ENCODE data around the gene NCK2.

The NCK2 gene

DNA sequence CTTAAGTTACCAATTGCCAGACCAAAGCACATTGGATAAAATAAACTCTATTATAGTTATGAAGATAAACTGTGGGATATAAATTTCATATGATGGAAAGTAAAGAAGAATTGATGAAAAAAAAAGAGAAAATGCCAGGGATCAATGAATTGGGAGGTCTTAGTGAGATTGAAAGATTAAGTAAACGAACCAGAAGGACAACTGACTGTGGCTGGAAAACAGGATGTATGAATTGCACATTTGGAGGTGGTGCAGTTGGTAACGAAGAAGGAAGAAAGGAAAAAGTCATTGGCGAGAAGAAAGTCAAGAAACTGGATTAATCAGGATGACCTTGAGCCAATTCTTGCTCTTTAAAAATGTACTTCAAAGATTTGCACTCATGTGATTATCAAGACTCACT lies 166.7 kb downstream of the NCK2 start:
- no peak overlapping the region for H3K4me3 ChIP-seq (ENCODE audit: low read length)
- no peaks in the 10 kb centered on the region for H3K27me3 ChIP-seq (ENCODE audit: insufficient read depth, low read length)
- no peaks in the 10 kb centered on the region for H3K4me1 ChIP-seq (ENCODE audit: insufficient read depth, low read length)
- peaks cover 8% of the 10 kb centered on the region for H3K9me3 ChIP-seq (ENCODE audit: low read length)
- H2AFZ ChIP-seq (ENCODE audit: low read depth, low read length), result no peak overlapping the region
- H3K36me3 ChIP-seq (ENCODE audit: insufficient read depth, low read length), result no peaks in the 10 kb centered on the region

DNA sequence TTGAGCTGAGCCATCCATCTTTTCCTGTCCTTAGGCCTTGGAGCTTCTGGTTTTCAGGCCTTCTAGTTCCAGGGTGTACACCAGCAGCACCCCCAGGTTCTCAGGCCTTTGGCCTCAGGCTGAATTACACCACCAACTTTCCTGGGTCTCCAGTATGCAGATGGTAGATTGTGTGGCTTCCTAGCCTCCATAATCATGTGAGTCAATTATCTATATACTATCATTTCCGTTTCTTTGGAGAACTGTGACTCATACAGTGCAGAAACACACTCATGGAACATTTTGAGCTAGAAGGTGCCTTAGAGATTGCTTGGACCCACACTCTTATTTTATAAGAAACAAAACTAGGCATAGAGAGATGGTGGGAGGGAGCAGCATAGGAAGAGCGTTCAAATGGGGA lies 167.4 kb downstream of the NCK2 start:
- Histone ChIP-seq H3K4me3 (ENCODE audit: low read length) (no peak overlapping the region), H2AFZ (ENCODE audit: low read depth, low read length) (no peak overlapping the region), H3K27me3 (ENCODE audit: insufficient read depth, low read length) (peaks cover under 1% of the 10 kb centered on the region), H3K4me1 (ENCODE audit: insufficient read depth, low read length) (no peaks in the 10 kb centered on the region), H3K9me3 (ENCODE audit: low read length) (peaks cover 8% of the 10 kb centered on the region), H3K36me3 (ENCODE audit: insufficient read depth, low read length) (no peaks in the 10 kb centered on the region)

DNA sequence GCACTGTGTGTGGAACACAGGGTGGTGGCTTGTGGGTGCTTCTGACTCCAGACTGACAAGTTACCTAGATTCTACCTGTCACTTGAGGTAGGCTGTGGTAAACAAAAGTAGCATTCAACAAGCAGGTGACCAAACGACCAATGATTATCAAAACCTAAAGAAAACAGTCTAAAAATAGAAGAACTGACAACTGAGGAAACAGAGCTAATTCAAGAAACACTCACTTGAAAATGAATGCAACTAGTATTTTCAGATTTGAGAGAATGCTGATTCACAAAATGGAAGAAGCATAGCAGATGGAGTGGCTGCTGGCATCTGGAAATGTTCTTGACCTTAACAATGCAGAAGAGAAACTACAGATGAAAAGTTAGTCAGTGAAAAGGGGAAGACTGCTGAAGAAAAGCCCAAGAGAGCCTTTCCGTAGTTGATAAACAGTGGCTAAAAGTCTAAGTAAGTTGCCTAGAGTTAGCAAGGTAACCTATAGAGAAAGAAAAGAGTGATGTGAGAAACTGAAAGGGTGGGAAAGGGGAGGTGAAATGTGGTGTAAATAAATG lies 170.4 kb downstream of the NCK2 start:
- Histone ChIP-seq H3K27me3 (ENCODE audit: insufficient read depth, low read length) (peaks cover 5% of the 10 kb centered on the region), H3K4me3 (ENCODE audit: low read length) (no peak overlapping the region), H2AFZ (ENCODE audit: low read depth, low read length) (no peak overlapping the region), H3K9me3 (ENCODE audit: low read length) (peaks cover 10% of the 10 kb centered on the region), H3K36me3 (ENCODE audit: insufficient read depth, low read length) (no peaks in the 10 kb centered on the region), H3K4me1 (ENCODE audit: insufficient read depth, low read length) (peaks cover 3% of the 10 kb centered on the region)

DNA sequence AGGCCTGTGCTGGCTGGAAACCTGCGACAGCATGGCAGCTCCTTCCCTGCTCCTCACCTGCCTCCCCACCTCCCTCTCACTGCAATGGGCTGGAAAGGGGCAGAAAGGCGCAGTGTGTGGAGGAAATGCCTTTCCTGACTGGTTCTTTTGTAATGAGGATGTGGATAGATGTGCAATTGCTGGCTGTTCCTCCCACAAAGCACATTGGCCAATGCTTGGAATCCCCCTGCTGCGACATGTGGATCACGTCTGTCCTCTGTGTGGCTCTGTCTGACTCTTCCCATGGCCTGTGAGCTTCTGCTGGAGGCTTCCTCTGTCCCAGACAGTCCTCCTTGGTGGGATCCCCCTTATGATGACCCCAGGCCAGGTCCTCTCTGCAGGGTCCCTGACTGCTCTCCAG lies 172.5 kb downstream of the NCK2 start:
- H3K36me3 ChIP-seq (ENCODE audit: insufficient read depth, low read length), result no peaks in the 10 kb centered on the region
- H2AFZ ChIP-seq (ENCODE audit: low read depth, low read length), result no peak overlapping the region
- no peak overlapping the region for H3K4me3 ChIP-seq (ENCODE audit: low read length)
- peaks cover 5% of the 10 kb centered on the region for H3K27me3 ChIP-seq (ENCODE audit: insufficient read depth, low read length)
- peaks cover 3% of the 10 kb centered on the region for H3K4me1 ChIP-seq (ENCODE audit: insufficient read depth, low read length)
- peaks cover 10% of the 10 kb centered on the region for H3K9me3 ChIP-seq (ENCODE audit: low read length)

DNA sequence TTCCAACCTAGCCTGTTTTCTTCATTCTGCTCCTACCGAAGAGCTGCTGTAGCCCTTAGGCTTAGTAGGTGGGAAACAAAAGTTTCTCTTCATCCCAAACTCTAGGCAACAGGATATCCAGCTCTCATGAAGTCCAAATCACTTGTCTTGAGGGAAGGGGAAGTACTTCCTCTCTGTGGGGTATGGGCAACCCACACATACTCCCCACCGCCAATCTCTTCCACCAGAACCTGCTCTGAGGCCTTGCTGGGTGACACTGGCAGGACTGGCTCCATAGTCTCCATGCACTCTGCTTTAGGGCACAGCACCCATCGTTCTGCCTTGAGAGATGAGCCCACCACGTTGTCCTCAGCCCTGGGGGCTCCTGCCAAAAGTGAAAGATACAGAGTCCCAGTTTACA lies 173.0 kb downstream of the NCK2 start:
- Histone ChIP-seq H3K4me3 (ENCODE audit: low read length) (no peak overlapping the region), H3K9me3 (ENCODE audit: low read length) (peaks cover 8% of the 10 kb centered on the region), H3K4me1 (ENCODE audit: insufficient read depth, low read length) (peaks cover 3% of the 10 kb centered on the region), H2AFZ (ENCODE audit: low read depth, low read length) (no peak overlapping the region), H3K36me3 (ENCODE audit: insufficient read depth, low read length) (no peaks in the 10 kb centered on the region), H3K27me3 (ENCODE audit: insufficient read depth, low read length) (peaks cover 5% of the 10 kb centered on the region)

DNA sequence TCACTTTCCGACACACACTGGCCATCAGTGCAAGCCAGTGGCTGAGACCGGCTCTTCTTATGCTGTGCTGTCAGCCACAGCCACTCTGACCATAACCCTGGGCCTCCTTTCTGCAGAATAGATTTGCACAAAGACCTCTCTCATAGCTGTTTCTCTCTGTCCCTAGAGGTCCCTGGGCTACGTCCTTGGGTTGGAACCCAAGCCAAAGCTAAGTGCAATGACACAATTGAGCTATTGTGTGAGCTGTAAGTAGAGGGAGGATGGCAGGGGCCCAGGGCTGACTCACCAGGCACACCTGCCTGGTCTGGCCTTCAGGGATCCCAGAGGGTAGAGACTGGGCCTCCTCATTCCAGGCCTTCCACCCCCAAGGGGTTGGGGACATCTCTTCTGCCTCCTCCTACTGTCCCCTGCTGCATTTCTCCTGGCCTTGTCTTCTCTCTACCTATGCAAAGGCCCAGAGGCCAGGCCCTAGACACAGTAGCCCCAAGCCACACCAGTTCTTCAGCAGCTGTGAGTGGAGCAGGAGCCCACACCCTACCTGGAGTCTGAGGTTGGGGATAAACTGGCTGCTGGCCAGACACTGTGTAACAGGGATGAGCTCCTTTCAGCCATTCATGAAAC lies 174.6 kb downstream of the NCK2 start:
- peaks cover 5% of the 10 kb centered on the region for H3K27me3 ChIP-seq (ENCODE audit: insufficient read depth, low read length)
- no peak overlapping the region for H2AFZ ChIP-seq (ENCODE audit: low read depth, low read length)

DNA sequence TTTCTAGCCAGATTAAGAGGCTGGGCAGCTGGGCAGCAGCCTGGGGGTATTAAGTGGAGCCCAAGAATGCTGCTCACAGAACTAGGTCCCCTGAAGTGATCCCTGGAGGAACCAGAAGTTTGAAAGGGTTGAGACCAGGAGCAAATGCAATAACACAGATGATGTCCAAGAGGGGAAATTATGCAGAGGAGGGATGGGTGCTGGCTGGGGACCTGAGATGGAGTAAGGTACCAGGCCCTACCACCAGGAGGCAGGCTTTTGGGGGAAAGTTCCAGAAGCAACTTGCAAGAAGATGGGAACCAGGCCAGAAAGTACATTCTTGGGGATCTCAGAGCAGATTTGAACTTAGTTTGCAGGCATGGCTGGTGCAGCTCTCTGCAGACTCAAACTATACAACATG lies 175.1 kb downstream of the NCK2 start:
- no peak overlapping the region for H2AFZ ChIP-seq (ENCODE audit: low read depth, low read length)
- no peak overlapping the region for H3K4me3 ChIP-seq (ENCODE audit: low read length)
- H3K27me3 ChIP-seq (ENCODE audit: insufficient read depth, low read length), result peaks cover 5% of the 10 kb centered on the region
- no peaks in the 10 kb centered on the region for H3K36me3 ChIP-seq (ENCODE audit: insufficient read depth, low read length)
- peaks cover 6% of the 10 kb centered on the region for H3K9me3 ChIP-seq (ENCODE audit: low read length)
- peaks cover 8% of the 10 kb centered on the region for H3K4me1 ChIP-seq (ENCODE audit: insufficient read depth, low read length)

More for the DNA sequence above, 174.6 kb downstream of the NCK2 start:
- Histone ChIP-seq H3K4me1 (ENCODE audit: insufficient read depth, low read length) (peaks cover 4% of the 10 kb centered on the region), H3K36me3 (ENCODE audit: insufficient read depth, low read length) (no peaks in the 10 kb centered on the region), H3K9me3 (ENCODE audit: low read length) (peaks cover 7% of the 10 kb centered on the region), H3K4me3 (ENCODE audit: low read length) (no peak overlapping the region)

DNA sequence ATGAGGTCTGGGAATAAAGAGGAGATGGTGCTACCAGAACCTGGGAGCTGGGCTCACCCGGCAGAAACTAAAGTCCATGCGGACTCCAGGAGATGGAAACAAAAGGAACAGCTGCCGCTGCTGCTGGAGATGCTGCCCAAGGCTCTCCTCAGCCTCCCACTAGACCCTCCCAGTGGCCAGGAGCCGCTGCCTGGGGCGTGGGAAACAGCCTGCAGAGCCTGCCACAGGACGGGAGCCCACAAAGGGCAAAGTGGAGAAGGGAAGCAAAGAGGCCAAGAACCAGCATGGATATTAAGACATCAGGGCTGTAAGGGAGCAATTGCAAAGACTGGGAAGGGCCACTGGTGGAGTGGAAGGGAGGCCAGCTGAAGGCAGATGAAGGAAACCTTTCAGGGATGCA lies 179.6 kb downstream of the NCK2 start:
- Histone ChIP-seq H3K4me1 (ENCODE audit: insufficient read depth, low read length) (peaks cover 5% of the 10 kb centered on the region), H2AFZ (ENCODE audit: low read depth, low read length) (no peak overlapping the region), H3K36me3 (ENCODE audit: insufficient read depth, low read length) (no peaks in the 10 kb centered on the region), H3K9me3 (ENCODE audit: low read length) (no peaks in the 10 kb centered on the region), H3K27me3 (ENCODE audit: insufficient read depth, low read length) (no peaks in the 10 kb centered on the region), H3K4me3 (ENCODE audit: low read length) (no peak overlapping the region)

DNA sequence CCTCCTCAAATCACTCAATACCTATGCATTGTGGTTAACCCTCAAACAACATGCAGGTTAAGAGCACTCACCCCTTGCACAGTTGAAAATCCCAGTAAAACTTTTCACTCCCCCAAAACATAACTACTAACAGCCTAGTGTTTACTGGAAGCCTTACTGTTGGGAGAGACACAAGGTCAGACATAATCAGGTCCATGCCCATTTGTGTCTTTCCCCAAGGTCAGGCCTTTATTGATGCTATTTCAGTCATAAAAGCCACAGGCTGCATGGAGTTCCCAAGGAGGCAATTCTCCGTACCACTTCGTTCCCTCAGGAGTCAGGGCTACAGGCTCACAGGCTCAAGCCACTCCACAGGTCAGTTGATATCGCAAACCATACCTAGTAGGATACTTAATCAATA lies 180.2 kb downstream of the NCK2 start:
- H3K9me3 ChIP-seq (ENCODE audit: low read length), result no peaks in the 10 kb centered on the region
- no peak overlapping the region for H2AFZ ChIP-seq (ENCODE audit: low read depth, low read length)
- no peaks in the 10 kb centered on the region for H3K27me3 ChIP-seq (ENCODE audit: insufficient read depth, low read length)
- no peak overlapping the region for H3K4me3 ChIP-seq (ENCODE audit: low read length)
- H3K4me1 ChIP-seq (ENCODE audit: insufficient read depth, low read length), result peaks cover 5% of the 10 kb centered on the region
- H3K36me3 ChIP-seq (ENCODE audit: insufficient read depth, low read length), result no peaks in the 10 kb centered on the region

DNA sequence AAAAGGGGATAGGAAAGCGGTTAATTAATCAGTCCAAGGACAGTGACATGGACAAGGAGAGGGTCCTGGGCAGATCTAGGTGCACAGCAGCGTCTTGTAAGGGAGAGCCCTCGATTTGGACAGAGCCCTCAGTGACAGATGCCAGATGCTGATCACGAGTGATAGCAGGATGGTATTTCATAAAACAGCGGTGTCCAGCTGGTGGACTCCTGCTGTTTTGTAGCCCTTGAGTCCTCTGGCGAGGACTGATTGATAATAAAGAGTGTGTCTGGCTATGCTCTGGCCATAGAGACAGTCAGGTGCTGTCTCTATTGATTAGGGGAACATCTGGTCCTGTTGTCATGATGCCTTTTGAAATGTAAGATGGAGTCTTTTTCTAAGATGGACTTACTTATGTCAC lies 180.7 kb downstream of the NCK2 start:
- H3K4me1 ChIP-seq (ENCODE audit: insufficient read depth, low read length), result peaks cover 5% of the 10 kb centered on the region
- H3K4me3 ChIP-seq (ENCODE audit: low read length), result no peak overlapping the region
- no peaks in the 10 kb centered on the region for H3K27me3 ChIP-seq (ENCODE audit: insufficient read depth, low read length)
- no peaks in the 10 kb centered on the region for H3K9me3 ChIP-seq (ENCODE audit: low read length)
- no peak overlapping the region for H2AFZ ChIP-seq (ENCODE audit: low read depth, low read length)
- H3K36me3 ChIP-seq (ENCODE audit: insufficient read depth, low read length), result no peaks in the 10 kb centered on the region

DNA sequence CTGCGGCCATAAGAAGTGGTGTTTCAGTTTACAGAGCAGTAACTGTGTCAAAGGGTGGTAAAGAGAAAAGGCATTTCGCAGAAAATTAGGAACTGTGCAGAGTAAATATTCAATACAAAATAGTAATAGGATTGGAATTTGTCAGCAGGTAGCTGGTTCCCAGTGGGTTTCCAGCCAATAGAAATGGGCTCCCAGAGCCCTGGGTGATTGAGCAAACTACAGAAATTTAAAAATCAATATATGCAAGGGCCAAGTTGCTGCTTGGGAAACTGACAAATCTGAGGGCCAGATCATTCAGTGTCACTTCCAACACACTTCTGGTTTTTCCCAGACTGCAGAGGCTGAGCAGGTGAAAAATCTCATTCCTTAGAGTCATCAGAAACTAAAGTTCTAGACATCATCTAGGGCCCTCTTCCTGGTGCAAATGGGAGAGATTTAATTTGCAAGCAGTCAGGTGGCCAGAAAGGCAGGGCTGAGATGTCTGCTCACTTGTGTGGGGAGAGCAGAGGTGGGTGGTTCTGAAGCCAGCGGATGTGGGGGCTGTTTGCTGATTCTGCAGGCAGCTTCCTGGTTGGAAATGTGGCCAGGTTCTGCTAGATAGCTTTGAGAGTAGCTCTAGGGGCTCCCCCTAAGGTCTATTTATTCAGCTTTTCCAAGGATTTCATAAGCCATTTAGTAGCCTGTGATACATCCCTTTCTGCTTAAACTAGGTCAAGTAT lies 182.4 kb downstream of the NCK2 start:
- Histone ChIP-seq H2AFZ (ENCODE audit: low read depth, low read length) (no peak overlapping the region), H3K9me3 (ENCODE audit: low read length) (no peaks in the 10 kb centered on the region), H3K36me3 (ENCODE audit: insufficient read depth, low read length) (no peaks in the 10 kb centered on the region), H3K4me3 (ENCODE audit: low read length) (no peak overlapping the region), H3K27me3 (ENCODE audit: insufficient read depth, low read length) (no peaks in the 10 kb centered on the region), H3K4me1 (ENCODE audit: insufficient read depth, low read length) (peaks cover 5% of the 10 kb centered on the region)

DNA sequence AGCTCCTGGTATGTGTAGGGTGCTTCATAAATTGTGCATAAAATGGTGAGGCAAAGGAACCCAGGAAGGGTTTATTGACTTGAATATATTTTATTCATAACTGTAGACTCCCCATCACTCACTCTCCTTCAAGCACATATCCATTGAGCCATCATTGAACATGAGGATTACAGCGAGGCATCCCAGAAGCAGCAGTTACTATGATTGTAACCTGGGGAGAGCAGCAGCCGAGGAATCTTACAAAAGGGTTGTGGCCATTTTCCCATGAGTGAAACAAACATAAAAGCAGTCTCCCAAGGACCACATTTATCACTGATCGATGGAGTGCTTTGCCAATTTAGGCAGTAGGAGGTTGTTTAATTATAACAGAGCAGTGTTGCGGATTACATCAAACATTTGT lies 183.4 kb downstream of the NCK2 start:
- H3K9me3 ChIP-seq (ENCODE audit: low read length), result no peaks in the 10 kb centered on the region

DNA sequence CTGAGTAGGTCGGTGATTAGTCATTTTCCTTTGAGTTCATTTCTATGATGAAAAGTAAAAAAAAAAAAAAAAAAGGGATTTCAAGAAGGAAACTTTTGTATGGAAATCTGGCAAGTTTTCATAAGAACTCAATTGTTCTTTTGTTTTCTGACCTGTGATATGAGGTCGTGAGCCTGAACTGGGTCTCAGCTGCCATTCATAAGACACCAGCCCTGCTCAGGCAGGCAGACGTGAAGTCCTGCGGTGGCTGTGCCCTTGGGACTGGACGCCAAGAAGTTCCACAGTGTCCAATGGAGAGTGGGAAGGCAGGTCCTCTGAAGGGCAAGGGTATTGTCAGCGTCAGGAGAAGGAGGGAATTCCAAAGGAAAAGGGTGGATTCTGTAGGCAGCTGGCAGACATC lies 183.9 kb downstream of the NCK2 start:
- Histone ChIP-seq H3K4me1 (ENCODE audit: insufficient read depth, low read length) (peaks cover 5% of the 10 kb centered on the region), H2AFZ (ENCODE audit: low read depth, low read length) (no peak overlapping the region), H3K36me3 (ENCODE audit: insufficient read depth, low read length) (no peaks in the 10 kb centered on the region), H3K9me3 (ENCODE audit: low read length) (no peaks in the 10 kb centered on the region), H3K4me3 (ENCODE audit: low read length) (no peak overlapping the region), H3K27me3 (ENCODE audit: insufficient read depth, low read length) (no peaks in the 10 kb centered on the region)

More for the DNA sequence above, 183.4 kb downstream of the NCK2 start:
- H3K27me3 ChIP-seq (ENCODE audit: insufficient read depth, low read length), result no peaks in the 10 kb centered on the region
- H3K4me3 ChIP-seq (ENCODE audit: low read length), result no peak overlapping the region
- H2AFZ ChIP-seq (ENCODE audit: low read depth, low read length), result no peak overlapping the region
- no peaks in the 10 kb centered on the region for H3K36me3 ChIP-seq (ENCODE audit: insufficient read depth, low read length)
- peaks cover 5% of the 10 kb centered on the region for H3K4me1 ChIP-seq (ENCODE audit: insufficient read depth, low read length)
